SK-N-SH (cell line): ENCODE results near the gene MAMDC2.

Experiments used
- EZH2phosphoT487 ChIP-seq: fragments of 200-600 bp; sonication (generic); IDR thresholded peaks from 2 replicates; pipeline ENCODE4 v1.6.1; 2017; ENCODE audit warnings: low read depth, mixed run types, mild to moderate bottlenecking, antibody characterized with exemption, moderate library complexity, borderline replicate concordance
- GABPA ChIP-seq: IDR thresholded peaks from 2 replicates; pipeline ENCODE4 v1.4.0; 2012; ENCODE audit warnings: low read depth, mild to moderate bottlenecking
- TF ChIP-seq, protein P1 (sequence below): IDR thresholded peaks from 2 replicates; pipeline ENCODE4 v1.6.1; 2012; ENCODE audit warnings: mild to moderate bottlenecking, low read depth, low read length, moderate library complexity
- TF ChIP-seq, protein P2 (sequence below): fragments of 200-600 bp; sonication (generic); IDR thresholded peaks from 2 replicates; pipeline ENCODE4 v1.6.1; 2017; ENCODE audit warnings: antibody characterized with exemption, mild to moderate bottlenecking, moderate library complexity

DNA sequence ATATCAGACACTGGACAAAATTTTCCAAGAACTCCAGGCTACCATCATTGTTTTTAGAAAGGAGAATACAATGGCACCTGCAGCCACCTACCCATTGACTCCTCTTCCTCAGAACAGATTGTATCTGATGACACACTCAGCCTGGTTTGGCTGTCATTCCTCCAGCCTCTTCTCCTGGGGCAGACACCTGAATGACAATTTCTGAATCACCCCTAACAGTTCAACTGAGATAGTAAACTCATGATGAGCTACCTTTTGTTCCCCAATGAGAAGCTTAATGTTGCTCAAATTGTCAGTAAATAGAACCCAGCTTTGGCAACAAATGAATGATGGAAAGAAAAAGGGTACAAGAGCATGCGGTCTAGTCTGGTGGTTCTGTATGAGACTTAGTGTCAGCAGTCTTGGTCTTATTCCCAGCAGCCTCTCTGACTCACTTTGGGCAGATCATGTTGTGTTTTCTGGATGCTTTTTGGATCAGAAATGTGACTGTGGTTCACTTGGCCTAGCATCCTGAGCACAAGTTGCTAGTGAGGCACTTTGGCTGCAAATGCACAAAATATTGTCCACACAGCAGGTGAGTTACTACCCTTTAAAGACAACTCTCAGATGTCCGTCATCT, 78.3 kb downstream of the MAMDC2 start:
- TF ChIP-seq, protein P1, sequence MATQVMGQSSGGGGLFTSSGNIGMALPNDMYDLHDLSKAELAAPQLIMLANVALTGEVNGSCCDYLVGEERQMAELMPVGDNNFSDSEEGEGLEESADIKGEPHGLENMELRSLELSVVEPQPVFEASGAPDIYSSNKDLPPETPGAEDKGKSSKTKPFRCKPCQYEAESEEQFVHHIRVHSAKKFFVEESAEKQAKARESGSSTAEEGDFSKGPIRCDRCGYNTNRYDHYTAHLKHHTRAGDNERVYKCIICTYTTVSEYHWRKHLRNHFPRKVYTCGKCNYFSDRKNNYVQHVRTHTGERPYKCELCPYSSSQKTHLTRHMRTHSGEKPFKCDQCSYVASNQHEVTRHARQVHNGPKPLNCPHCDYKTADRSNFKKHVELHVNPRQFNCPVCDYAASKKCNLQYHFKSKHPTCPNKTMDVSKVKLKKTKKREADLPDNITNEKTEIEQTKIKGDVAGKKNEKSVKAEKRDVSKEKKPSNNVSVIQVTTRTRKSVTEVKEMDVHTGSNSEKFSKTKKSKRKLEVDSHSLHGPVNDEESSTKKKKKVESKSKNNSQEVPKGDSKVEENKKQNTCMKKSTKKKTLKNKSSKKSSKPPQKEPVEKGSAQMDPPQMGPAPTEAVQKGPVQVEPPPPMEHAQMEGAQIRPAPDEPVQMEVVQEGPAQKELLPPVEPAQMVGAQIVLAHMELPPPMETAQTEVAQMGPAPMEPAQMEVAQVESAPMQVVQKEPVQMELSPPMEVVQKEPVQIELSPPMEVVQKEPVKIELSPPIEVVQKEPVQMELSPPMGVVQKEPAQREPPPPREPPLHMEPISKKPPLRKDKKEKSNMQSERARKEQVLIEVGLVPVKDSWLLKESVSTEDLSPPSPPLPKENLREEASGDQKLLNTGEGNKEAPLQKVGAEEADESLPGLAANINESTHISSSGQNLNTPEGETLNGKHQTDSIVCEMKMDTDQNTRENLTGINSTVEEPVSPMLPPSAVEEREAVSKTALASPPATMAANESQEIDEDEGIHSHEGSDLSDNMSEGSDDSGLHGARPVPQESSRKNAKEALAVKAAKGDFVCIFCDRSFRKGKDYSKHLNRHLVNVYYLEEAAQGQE: no peak
- TF ChIP-seq, protein P2, sequence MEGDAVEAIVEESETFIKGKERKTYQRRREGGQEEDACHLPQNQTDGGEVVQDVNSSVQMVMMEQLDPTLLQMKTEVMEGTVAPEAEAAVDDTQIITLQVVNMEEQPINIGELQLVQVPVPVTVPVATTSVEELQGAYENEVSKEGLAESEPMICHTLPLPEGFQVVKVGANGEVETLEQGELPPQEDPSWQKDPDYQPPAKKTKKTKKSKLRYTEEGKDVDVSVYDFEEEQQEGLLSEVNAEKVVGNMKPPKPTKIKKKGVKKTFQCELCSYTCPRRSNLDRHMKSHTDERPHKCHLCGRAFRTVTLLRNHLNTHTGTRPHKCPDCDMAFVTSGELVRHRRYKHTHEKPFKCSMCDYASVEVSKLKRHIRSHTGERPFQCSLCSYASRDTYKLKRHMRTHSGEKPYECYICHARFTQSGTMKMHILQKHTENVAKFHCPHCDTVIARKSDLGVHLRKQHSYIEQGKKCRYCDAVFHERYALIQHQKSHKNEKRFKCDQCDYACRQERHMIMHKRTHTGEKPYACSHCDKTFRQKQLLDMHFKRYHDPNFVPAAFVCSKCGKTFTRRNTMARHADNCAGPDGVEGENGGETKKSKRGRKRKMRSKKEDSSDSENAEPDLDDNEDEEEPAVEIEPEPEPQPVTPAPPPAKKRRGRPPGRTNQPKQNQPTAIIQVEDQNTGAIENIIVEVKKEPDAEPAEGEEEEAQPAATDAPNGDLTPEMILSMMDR: no peak
- TF ChIP-seq GABPA: no peak
- TF ChIP-seq EZH2phosphoT487: no peak
